Loucy (cell line): ENCODE data around the gene MSANTD2.

Experiments used
- H2AFZ ChIP-seq: fragments of 200-600 bp; sonication (generic); 2 replicates; pipeline ENCODE4 v1.6.0; 2016; ENCODE audit warnings: antibody characterized with exemption, mild to moderate bottlenecking, low read length, moderate library complexity
- H3F3A ChIP-seq: fragments of 200-600 bp; 2 replicates; pipeline ENCODE4 v1.6.0; 2016; ENCODE audit warnings: antibody characterized with exemption, low read depth, mild to moderate bottlenecking
- H3K27me3 ChIP-seq: fragments of 200-600 bp; sonication (generic); 2 replicates; pipeline ENCODE4 v1.6.1; 2014; ENCODE audit warnings: low read length, mild to moderate bottlenecking; ENCODE audit not compliant: insufficient read depth, poor library complexity, severe bottlenecking
- H3K36me3 ChIP-seq: fragments of 200-600 bp; sonication (generic); 2 replicates; pipeline ENCODE4 v1.6.1; 2016; ENCODE audit warnings: low read length; ENCODE audit not compliant: insufficient read depth
- H3K4me1 ChIP-seq: fragments of 200-600 bp; sonication (generic); 2 replicates; pipeline ENCODE4 v1.5.1; 2014; ENCODE audit warnings: low read length, mild to moderate bottlenecking; ENCODE audit not compliant: insufficient read depth, poor library complexity, severe bottlenecking
- H3K4me2 ChIP-seq: fragments of 200-600 bp; sonication (generic); 2 replicates; pipeline ENCODE4 v1.6.0; 2014; ENCODE audit warnings: antibody characterized with exemption, low read length, low read depth, mild to moderate bottlenecking; ENCODE audit not compliant: poor library complexity, severe bottlenecking
- H3K4me3 ChIP-seq: fragments of 200-600 bp; sonication (generic); 2 replicates; pipeline ENCODE4 v1.5.1; 2014; ENCODE audit warnings: low read length, mild to moderate bottlenecking, mixed read lengths; ENCODE audit not compliant: poor library complexity, severe bottlenecking
- H3K79me2 ChIP-seq: fragments of 200-600 bp; sonication (generic); 2 replicates; pipeline ENCODE4 v1.6.1; 2014; ENCODE audit warnings: low read length; ENCODE audit not compliant: insufficient read depth
- H3K9ac ChIP-seq: fragments of 200-600 bp; sonication (generic); 2 replicates; pipeline ENCODE4 v1.6.0; 2014; ENCODE audit warnings: mild to moderate bottlenecking, low read depth, low read length, moderate library complexity; ENCODE audit not compliant: poor library complexity, severe bottlenecking
- H3K9me2 ChIP-seq: fragments of 200-600 bp; sonication (generic); replicated peaks from 2 replicates; pipeline ENCODE4 v1.6.1; 2016; ENCODE audit warnings: low read depth, low read length, mixed read lengths
- H3K9me3 ChIP-seq: fragments of 200-600 bp; sonication (generic); 2 replicates; pipeline ENCODE4 v1.6.1; 2014; ENCODE audit warnings: mild to moderate bottlenecking, antibody characterized with exemption, low read length, low read depth; ENCODE audit not compliant: insufficient read depth
- H4K20me1 ChIP-seq: fragments of 200-600 bp; sonication (generic); 2 replicates; pipeline ENCODE4 v1.6.0; 2014; ENCODE audit warnings: antibody characterized with exemption, low read length, mild to moderate bottlenecking; ENCODE audit not compliant: insufficient read depth, poor library complexity, severe bottlenecking
- CTCF ChIP-seq: fragments of 200-600 bp; sonication (generic); conservative IDR thresholded peaks from 2 replicates; pipeline ENCODE4 v1.5.1; 2014; ENCODE audit warnings: mild to moderate bottlenecking, antibody characterized with exemption, low read length
- EZH2phosphoT487 ChIP-seq: fragments of 200-600 bp; IDR thresholded peaks from 2 replicates; pipeline ENCODE4 v1.6.1; 2018; ENCODE audit warnings: antibody characterized with exemption, mild to moderate bottlenecking, moderate library complexity, borderline replicate concordance

MSANTD2 gene

GRCh38 chr11:124753624-124754023, 46.6 kb downstream of the MSANTD2 start:
- Histone ChIP-seq H3K79me2 (no peaks in the 10 kb centered on the region), H3K4me1 (no peaks in the 10 kb centered on the region), H3K9ac (no peak overlapping the region), H3K9me3 (no peaks in the 10 kb centered on the region), H4K20me1 (no peaks in the 10 kb centered on the region), H3K27me3 (no peaks in the 10 kb centered on the region), H3K36me3 (no peaks in the 10 kb centered on the region), H3F3A (no peaks in the 10 kb centered on the region), H3K4me2 (no peak overlapping the region), H3K9me2 (no peaks in the 10 kb centered on the region), H3K4me3 (no peak overlapping the region), H2AFZ (no peak overlapping the region)
- TF ChIP-seq EZH2phosphoT487 (no peak), CTCF (no peak)

- H3K9ac ChIP-seq: no peak overlapping the region
- H3F3A ChIP-seq: no peaks in the 10 kb centered on the region
- no peaks in the 10 kb centered on the region for H3K4me1 ChIP-seq
- H3K27me3 ChIP-seq: no peaks in the 10 kb centered on the region
- no peak overlapping the region for H3K4me2 ChIP-seq
- no peak overlapping the region for H3K4me3 ChIP-seq
- TF ChIP-seq CTCF (no peak), EZH2phosphoT487 (no peak)
- H3K9me3 ChIP-seq: no peaks in the 10 kb centered on the region
- H2AFZ ChIP-seq: no peak overlapping the region
- no peaks in the 10 kb centered on the region for H3K79me2 ChIP-seq
- H4K20me1 ChIP-seq: no peaks in the 10 kb centered on the region
- no peaks in the 10 kb centered on the region for H3K36me3 ChIP-seq
- no peaks in the 10 kb centered on the region for H3K9me2 ChIP-seq
Observed at GRCh38 chr11:124753205-124753604, 47.0 kb downstream of the MSANTD2 start.

GRCh38 chr11:124752471-124753102, 47.6 kb downstream of the MSANTD2 start:
- Histone ChIP-seq H3K9me3 (no peaks in the 10 kb centered on the region), H3K27me3 (no peaks in the 10 kb centered on the region), H3K36me3 (no peaks in the 10 kb centered on the region), H3K4me1 (no peaks in the 10 kb centered on the region), H3K4me2 (no peak overlapping the region), H2AFZ (no peak overlapping the region), H3K4me3 (no peak overlapping the region), H4K20me1 (no peaks in the 10 kb centered on the region), H3K79me2 (no peaks in the 10 kb centered on the region), H3K9me2 (no peaks in the 10 kb centered on the region), H3K9ac (no peak overlapping the region), H3F3A (no peaks in the 10 kb centered on the region)
- TF ChIP-seq CTCF (no peak), EZH2phosphoT487 (no peak)
